Pulmonary artery endothelial cell (primary cell): ENCODE measurements around the gene TMEM229A. TPM values are rescaled to one million over a fixed set of nuclear protein-coding genes. Genes with fewer than 3 reads are reported as not detected.
"Not testable (repeated sequence)": the region's sequence is repeated elsewhere in the genome, so short reads cannot be mapped to it uniquely, and the experiment has no call there.

Experiments
- DNase-seq: peaks from one replicate; pipeline ENCODE4 v3.0.0-alpha.2; 2011; ENCODE audit warnings: low read depth, low spot score
- total RNA-seq: library from RNA; depleted of rRNA; stranded (reverse); fragments of >200 nt; gene quantifications from 2 replicates; pipeline ENCODE4 v1.2.3, GENCODE V29; 2014

TMEM229A gene
- not detected in 2 replicates for total RNA-seq

GRCh38 chr7:124032369-124033094 lies at the start of gene TMEM229A:
TSS of gene TMEM229A (minus strand) at chr7:124033067. CDS start at chr7:124033003, 64 bp downstream.
- DNase-seq = peak; percentile 3

- DNase-seq = not testable (repeated sequence)
These were observed 49.4 kb upstream of the TMEM229A start for GRCh38 chr7:124082234-124082633.

- no peak for DNase-seq
These were observed 44.7 kb upstream of the TMEM229A start for GRCh38 chr7:124077546-124077945.

- no peak for DNase-seq
These were observed 44.0 kb upstream of the TMEM229A start for GRCh38 chr7:124076841-124077240.

GRCh38 chr7:124074007-124074406 lies 41.1 kb upstream of the TMEM229A start:
- DNase-seq = no peak

GRCh38 chr7:124073310-124073645 lies 40.4 kb upstream of the TMEM229A start:
- DNase-seq = no peak

GRCh38 chr7:124072603-124073309 lies 39.9 kb upstream of the TMEM229A start:
- DNase-seq = peak; percentile 10

GRCh38 chr7:124071843-124072242 lies 39.0 kb upstream of the TMEM229A start:
- no peak for DNase-seq

- no peak for DNase-seq
These were observed 29.3 kb upstream of the TMEM229A start for GRCh38 chr7:124062171-124062570.

- DNase-seq = no peak
These were observed 27.7 kb upstream of the TMEM229A start for GRCh38 chr7:124060528-124060927.

GRCh38 chr7:124059375-124059774 lies 26.5 kb upstream of the TMEM229A start:
- DNase-seq = no peak

GRCh38 chr7:124058515-124058914 lies 25.6 kb upstream of the TMEM229A start:
- no peak for DNase-seq

- DNase-seq = no peak
These were observed 25.0 kb upstream of the TMEM229A start for GRCh38 chr7:124057872-124058271.

- no peak for DNase-seq
These were observed 23.4 kb upstream of the TMEM229A start for GRCh38 chr7:124056234-124056633.

- no peak for DNase-seq
These were observed 19.0 kb upstream of the TMEM229A start for GRCh38 chr7:124051681-124052377.

GRCh38 chr7:124042826-124043225 lies 10.0 kb upstream of the TMEM229A start:
- no peak for DNase-seq

GRCh38 chr7:124041439-124041838 lies 8.6 kb upstream of the TMEM229A start:
- DNase-seq = no peak

- DNase-seq = not testable (repeated sequence)
These were observed 5.0 kb upstream of the TMEM229A start for GRCh38 chr7:124037902-124038301.

GRCh38 chr7:124035706-124036105 lies 2.8 kb upstream of the TMEM229A start:
- no peak for DNase-seq

GRCh38 chr7:124034754-124035100 lies 1.9 kb upstream of the TMEM229A start:
- no peak for DNase-seq

- no peak for DNase-seq
These were observed 1.2 kb upstream of the TMEM229A start for GRCh38 chr7:124033807-124034753.
